HS-5 (cell line): Measurements from ENCODE around the gene CEP89.
A peak's percentile ranks its signal among the peaks of the same experiment; 100 is the strongest.
"Not testable (repeated sequence)": the region's sequence is repeated elsewhere in the genome, so short reads cannot be mapped to it uniquely, and the experiment has no call there.

ENCODE experiments used
- DNase-seq: peaks from one replicate; pipeline ENCODE4 v3.0.0-alpha.2; 2012; ENCODE audit warnings: low read depth

The CEP89 gene

DNA sequence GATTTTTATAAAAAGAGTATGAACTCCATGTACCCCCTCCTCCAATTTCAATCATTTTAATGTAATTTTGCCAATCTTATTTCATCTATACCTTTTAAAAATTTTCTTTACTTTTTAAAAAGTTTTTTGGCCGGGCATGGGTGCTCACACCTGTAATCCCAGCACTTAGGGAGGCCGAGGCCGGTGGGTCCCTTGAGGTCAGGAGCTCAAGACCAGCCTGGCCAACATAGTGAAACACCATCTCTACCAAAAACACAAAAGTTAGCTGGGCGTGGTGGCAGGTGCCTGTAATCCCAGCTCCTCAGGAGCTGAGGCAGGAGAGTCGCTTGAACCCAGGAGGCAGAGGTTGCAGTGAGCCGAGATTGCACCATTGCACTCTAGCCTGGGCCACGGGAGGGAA, 138.4 kb downstream of the CEP89 start:
- DNase-seq: not testable (repeated sequence)

DNA sequence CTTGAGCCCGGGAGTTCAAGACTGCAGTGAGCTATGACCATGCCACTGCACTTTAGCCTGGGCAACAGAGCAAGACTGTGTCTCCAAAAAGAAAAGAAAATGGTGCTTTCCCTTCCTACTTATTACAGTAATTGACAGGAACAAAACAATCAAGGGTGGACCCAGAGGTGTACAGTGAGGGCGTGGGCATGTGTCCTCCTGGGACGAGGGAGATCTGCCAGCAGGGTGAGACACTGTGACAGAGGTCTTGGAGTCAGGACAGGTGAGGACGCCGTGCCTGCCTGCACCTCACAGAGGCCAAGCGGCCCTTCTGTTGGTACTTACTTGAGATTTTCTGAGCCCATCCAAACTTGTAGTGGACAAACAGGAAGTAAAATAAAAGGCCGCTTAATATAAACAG, 138.9 kb downstream of the CEP89 start:
- not testable (repeated sequence) for DNase-seq

DNA sequence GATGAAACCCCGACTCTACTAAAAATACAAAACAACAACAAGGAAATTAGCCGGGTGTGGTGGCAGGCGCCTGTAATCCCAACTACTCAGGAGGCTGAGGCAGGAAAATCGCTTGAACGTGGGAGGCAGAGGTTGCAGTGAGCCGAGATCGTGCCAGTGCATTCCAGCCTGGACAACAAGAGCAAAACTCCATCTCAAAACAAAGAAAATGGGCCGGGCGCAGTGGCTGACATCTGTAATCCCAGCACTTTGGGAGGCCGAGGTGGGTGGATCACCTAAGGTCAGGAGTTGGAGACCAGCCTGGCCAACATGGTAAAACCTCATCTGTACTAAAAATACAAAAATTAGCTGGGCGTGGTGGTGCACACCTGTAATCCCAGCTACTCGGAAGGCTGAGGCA, 139.7 kb downstream of the CEP89 start:
- not testable (repeated sequence) for DNase-seq

DNA sequence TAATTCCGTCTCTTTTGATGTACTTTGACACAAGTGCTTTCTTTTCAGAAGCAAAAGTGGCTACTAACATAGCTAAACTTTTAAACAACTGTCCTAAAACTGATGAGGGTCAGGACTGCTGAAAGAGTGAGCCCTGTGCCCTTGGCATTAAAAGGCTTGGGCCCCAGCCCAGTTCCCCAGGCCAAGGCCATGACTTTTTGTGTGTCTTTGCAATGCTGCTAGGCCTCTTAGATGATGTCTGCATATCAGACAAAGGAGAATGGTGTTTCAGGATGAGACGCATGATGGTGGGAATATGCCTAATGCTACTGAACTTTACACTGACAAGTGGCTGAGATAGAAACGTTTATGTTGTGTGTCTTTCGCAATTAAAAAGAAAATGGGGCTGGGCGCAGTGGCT, 140.1 kb downstream of the CEP89 start:
- DNase-seq: no peak

DNA sequence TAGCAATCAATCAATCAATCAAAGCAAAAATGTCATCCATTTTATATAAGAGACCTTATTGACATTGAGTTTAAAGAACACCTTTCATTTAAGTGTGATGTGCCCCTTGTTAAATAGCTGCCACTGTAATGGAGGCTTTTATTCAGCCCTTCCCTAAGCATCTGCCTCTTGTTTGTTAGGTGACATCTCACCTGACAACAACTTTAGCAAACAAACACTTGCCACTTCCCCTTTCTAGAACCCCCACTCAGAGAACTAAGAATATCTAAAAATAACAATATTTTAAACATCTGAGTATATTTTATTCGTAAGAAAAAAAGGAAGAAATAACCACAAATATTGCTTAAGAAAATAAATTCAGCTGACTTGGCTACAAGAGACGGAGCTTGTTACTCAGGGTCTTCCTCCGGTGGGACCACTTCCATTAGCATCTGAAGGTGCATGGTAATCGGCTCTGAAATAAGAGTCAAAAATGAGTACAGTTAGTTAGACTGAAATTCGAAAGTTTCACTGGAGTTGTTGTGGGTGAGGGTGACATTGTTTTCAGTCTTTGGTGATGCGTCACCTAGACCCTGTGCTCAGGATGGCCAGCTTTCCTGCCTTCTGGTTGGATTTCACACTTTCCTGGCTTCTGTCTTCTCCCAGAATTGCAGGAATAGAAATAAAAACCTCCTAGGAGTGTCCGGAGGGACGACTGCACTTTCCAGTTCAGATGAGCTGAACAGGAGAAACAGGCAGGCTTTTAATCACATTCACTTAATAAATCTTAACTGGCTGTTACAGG, 141.3 kb downstream of the CEP89 start:
- DNase-seq: peak; percentile 78

DNA sequence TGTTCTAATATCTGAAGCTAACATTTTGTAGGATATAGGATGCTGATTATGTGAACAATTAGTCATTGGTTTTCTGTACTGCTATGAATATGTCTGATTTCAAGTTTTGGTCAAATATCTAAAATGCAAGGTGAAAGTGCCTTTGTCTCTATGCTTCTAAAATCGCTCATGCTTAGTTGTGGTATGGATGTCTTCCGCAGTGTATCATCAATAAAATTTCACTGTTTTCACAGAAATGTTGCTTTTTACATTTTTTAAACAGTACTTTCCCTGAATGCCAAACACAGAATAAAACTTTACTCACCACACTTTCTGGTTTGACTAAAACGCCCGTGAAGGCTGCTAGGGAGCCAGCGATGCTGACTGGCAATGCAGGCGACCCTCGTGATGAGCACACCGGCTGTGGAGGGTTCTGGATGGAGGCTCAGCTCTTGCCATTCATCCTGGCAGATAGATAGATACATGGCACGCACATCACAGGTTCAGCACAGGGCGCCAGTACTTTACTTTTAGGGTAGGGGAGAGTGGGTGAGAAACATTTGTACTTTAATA, 142.3 kb downstream of the CEP89 start:
- no peak for DNase-seq

DNA sequence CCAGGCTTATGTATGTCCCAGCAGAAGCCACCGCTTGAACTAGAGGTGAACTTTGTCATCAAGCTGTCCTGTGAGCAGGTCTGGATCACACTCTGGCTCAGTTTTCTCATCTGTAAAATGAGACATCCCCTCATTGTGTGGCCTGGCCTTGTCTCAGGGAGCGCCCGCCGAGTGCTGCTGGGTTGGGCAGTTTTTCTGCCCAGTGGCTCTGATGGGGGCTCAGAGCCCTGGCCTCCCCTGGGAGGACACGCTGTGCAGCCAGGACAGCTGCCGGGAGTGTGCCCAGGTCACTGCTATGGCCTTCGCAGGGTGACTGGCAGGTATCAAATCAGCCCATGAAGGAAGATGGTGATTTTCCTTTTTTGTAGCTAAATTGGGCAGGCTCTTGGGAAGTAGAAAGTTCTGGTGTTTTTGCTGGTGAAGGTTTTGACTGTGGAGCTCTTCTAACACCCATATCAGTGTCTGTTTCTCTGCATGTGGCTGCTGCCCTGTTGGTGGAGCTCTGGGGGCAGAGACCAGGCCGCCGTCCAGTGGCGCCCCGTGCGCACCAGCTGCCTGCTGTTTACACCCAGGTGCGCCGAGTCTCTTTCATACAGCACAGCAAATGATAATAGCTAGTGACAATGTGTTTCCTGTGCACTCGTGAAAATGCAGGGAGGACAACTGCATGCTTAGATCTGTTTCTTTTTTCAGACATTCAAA, 143.0 kb downstream of the CEP89 start:
- DNase-seq: no peak

DNA sequence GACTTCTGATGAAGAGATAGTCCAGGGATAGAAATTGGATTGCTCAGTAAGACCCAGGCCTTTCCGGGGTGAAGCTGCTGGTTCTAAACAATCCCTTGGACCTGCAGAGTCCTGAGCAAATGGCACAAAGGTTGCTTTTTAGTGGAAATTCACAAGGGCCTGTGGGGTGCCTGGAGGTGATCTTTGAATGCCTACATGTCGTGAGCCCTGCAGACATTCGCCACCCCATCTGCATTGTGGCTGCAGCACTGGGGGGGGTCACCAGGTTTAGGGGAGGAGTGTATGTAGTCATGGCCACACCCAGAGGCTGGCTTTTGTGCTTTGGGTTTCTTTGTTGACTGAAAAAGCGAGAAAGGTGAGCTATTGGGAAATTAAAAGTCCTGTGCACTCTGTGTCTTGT, 143.6 kb downstream of the CEP89 start:
- DNase-seq: no peak
